K562 (cell line): ENCODE results near the gene KIF7. TPM values are rescaled to one million over a fixed set of nuclear protein-coding genes. Genes with fewer than 3 reads are reported as not detected.

ENCODE experiments used
- ATAC-seq: fragments of 200-7000 bp; cut with Tn5 transposase; 3 replicates; pipeline ENCODE4 v1.9.1; 2020; ENCODE audit warnings: moderate library complexity
- BruUV-seq: library from RNA; stranded (reverse); fragments of 400-500 nt; replicated peaks from 2 replicates; lab custom pipeline; 2021; lab: Mats Ljungman, UMichigan
- CTCF ChIA-PET: fragments of 300-600 bp; formaldehyde crosslinking; extraction: SDS; loops from one replicate; lab custom pipeline; 2021; ENCODE audit warnings: low intra/inter-chr PET ratio; lab: Yijun Ruan, JAX
- POLR2A ChIA-PET: fragments of 300-600, 350-650 bp; sonication (Branson Sonifier 250); formaldehyde crosslinking; extraction: SDS; loops from one replicate; lab custom pipeline; 2021; ENCODE audit warnings: antibody characterized with exemption, inconsistent platforms; lab: Yijun Ruan, JAX
- DNase-seq, 4 experiments: peaks; one replicate each; pipeline versions ENCODE4 v3.0.0 to v3.0.0-alpha.2; 2011 to 2018; ENCODE audit warnings: low spot score in 3 of 4, mixed read lengths in 3 of 4; ENCODE audit errors: extremely low read depth in 1 of 4
- FAIRE-seq: peaks from 2 replicates; lab custom pipeline; 2011; peaks lifted over from hg19 to GRCh38; lab: Jason Lieb, UNC
- H2AFZ ChIP-seq: 2 replicates; pipeline ENCODE4 v1.6.0; 2011; ENCODE audit warnings: low read depth, low read length, control low read depth, inconsistent platforms
- H3K27ac ChIP-seq: fragments of 200-600 bp; 3 replicates; pipeline ENCODE4 v1.8.0; 2011; ENCODE audit warnings: low read depth, mild to moderate bottlenecking, control low read depth, inconsistent platforms, low read length, moderate library complexity, mixed read lengths; ENCODE audit errors: extremely low read depth
- H3K27me3 ChIP-seq, 2 experiments: fragments of 300-600 bp in 1 of 2; 2 replicates in 1 of 2; 3 replicates in 1 of 2; pipeline versions ENCODE4 v1.6.0 to v1.8.0; 2011; ENCODE audit warnings: inconsistent platforms in 2 of 2, low read length in 2 of 2, mild to moderate bottlenecking in 1 of 2, mixed read lengths in 1 of 2, moderate library complexity in 1 of 2; ENCODE audit not compliant: control insufficient read depth in 2 of 2, insufficient read depth in 2 of 2
- H3K36me3 ChIP-seq: fragments of 300-600 bp; 3 replicates; pipeline ENCODE4 v1.8.0; 2011; ENCODE audit warnings: mild to moderate bottlenecking, low read length, inconsistent platforms; ENCODE audit not compliant: control insufficient read depth, insufficient read depth
- H3K4me1 ChIP-seq, 2 experiments: fragments of 200-600 bp in 1 of 2; replicated peaks in 1 of 2; 2 replicates in 1 of 2; 3 replicates in 1 of 2; pipeline versions ENCODE4 v1.5.1 to v1.8.0; 2011; ENCODE audit warnings: inconsistent platforms in 2 of 2, low read length in 2 of 2, mild to moderate bottlenecking in 1 of 2, mixed read lengths in 1 of 2, moderate library complexity in 1 of 2; ENCODE audit not compliant: control insufficient read depth in 2 of 2, insufficient read depth in 2 of 2
- H3K4me2 ChIP-seq: 2 replicates; pipeline ENCODE4 v1.6.1; 2011; ENCODE audit warnings: low read length, control low read depth, inconsistent platforms, mixed read lengths; ENCODE audit not compliant: insufficient read depth
- H3K4me3 ChIP-seq: fragments of 200-600 bp; sonication (generic), shearing (Covaris generic); 2 replicates; pipeline ENCODE4 v1.5.1; 2016; ENCODE audit warnings: control low read depth, inconsistent platforms
- H3K79me2 ChIP-seq: fragments of 200-600 bp; 3 replicates; pipeline ENCODE4 v1.8.0; 2011; ENCODE audit warnings: low read length, inconsistent platforms; ENCODE audit not compliant: control insufficient read depth, insufficient read depth
- H3K9ac ChIP-seq, 2 experiments: 2 replicates each; pipeline versions ENCODE4 v1.6.0 to v1.6.1; 2011; ENCODE audit warnings: low read depth in 2 of 2, low read length in 2 of 2, control low read depth in 1 of 2, inconsistent platforms in 1 of 2, mild to moderate bottlenecking in 1 of 2, mixed read lengths in 1 of 2; ENCODE audit not compliant: insufficient read depth in 1 of 2
- H3K9me1 ChIP-seq: one replicate; pipeline ENCODE4 v1.6.0; 2011; ENCODE audit warnings: inconsistent platforms, mild to moderate bottlenecking, low read length, moderate library complexity; ENCODE audit not compliant: control insufficient read depth, insufficient read depth
- H3K9me3 ChIP-seq: replicated peaks from 2 replicates; pipeline ENCODE4 v1.5.1; 2011; ENCODE audit warnings: low read depth, low read length, inconsistent platforms; ENCODE audit not compliant: control insufficient read depth, insufficient read depth
- H4K20me1 ChIP-seq: replicated peaks from 2 replicates; pipeline ENCODE4 v1.6.1; 2011; ENCODE audit warnings: low read length, inconsistent platforms, mixed read lengths; ENCODE audit not compliant: control insufficient read depth, insufficient read depth
- DACH1 ChIP-seq: fragments of 450-650 bp; IDR thresholded peaks from 2 replicates; pipeline ENCODE4 v1.6.1; 2018; ENCODE audit not compliant: partially characterized antibody
- FOXK1 ChIP-seq: sonication (generic); formaldehyde crosslinking; IDR thresholded peaks from 2 replicates; pipeline ENCODE4 v1.8.0; 2022; ENCODE audit warnings: missing genetic modification reagents, mild to moderate bottlenecking, borderline replicate concordance
- MCM7 ChIP-seq, 2 experiments: fragments of 450-650 bp; IDR thresholded peaks; 2 replicates each; pipeline ENCODE4 v1.6.1; 2016 to 2018
- NR2C1 ChIP-seq, 2 experiments: fragments of 450-650 bp; IDR thresholded peaks; 2 replicates each; pipeline ENCODE4 v1.6.1; 2017; ENCODE audit warnings: mild to moderate bottlenecking in 2 of 2, antibody characterized with exemption in 1 of 2, inconsistent platforms in 1 of 2, missing compliant biosample characterization in 1 of 2, missing genetic modification characterization in 1 of 2
- RNF2 ChIP-seq: sonication (generic); IDR thresholded peaks from 2 replicates; pipeline ENCODE4 v1.6.1; 2016
- WGBS: fragments of 100-300 bp; shearing (Covaris generic); methylation state at CpG from one replicate; pipeline ENCODE4 v1.1.6; 2016; ENCODE audit warnings: low coverage, mixed read lengths; ENCODE audit not compliant: insufficient coverage; ENCODE audit errors: missing lambda C conversion rate; 5-methylcytosine and 5-hydroxymethylcytosine counted together
- in situ Hi-C: fragments of 300-500 bp; cut with MboI; formaldehyde crosslinking; loops from 4 replicates; pipeline ENCODE4 v1.15.0; 2018; ENCODE audit warnings: inconsistent platforms, mixed read lengths
- intact Hi-C: fragments of 100-400 bp; cut with micrococcal nuclease; formaldehyde crosslinking; loops from 2 replicates; pipeline ENCODE4 v1.14.2; 2022
- polyA plus RNA-seq, 8 experiments: library from polyadenylated mRNA; depleted of rRNA in 4 of 8; stranded (reverse) in 5 of 8; unstranded in 3 of 8; fragments of >200 nt; fragmentation: Nextera tagmentation in 2 of 8; fragmentation: Illumina TruSeq in 1 of 8; extraction: Ambion mirVana in 2 of 8; extraction: Trizol in 1 of 8; gene quantifications; 2 replicates each; pipeline versions ENCODE4 v1.2.1 to v1.2.3, GENCODE V29; 2011 to 2014; ENCODE audit warnings: inconsistent platforms in 1 of 8, missing spikeins in 1 of 8
- total RNA-seq, 7 experiments: library from RNA; depleted of rRNA in 6 of 7; stranded (reverse); fragments of >200 nt in 6 of 7; fragmentation: Illumina TruSeq in 2 of 7; extraction: Trizol in 2 of 7; gene quantifications; 2 replicates each; pipeline versions ENCODE4 v1.2.1 to v1.2.3, GENCODE V29; 2011 to 2021; ENCODE audit warnings: low replicate concordance in 1 of 7
- TF ChIP-seq, protein P1 (sequence below): fragments of 450-650 bp; IDR thresholded peaks from 2 replicates; pipeline ENCODE4 v1.6.1; 2016; ENCODE audit warnings: missing biosample characterization, missing genetic modification characterization

KIF7 gene
- total and polyA plus RNA-seq, 9 of the 15 experiments (the other 6 are each of a cell fraction or from before 2014, with no cell fraction given), result 0.04 to 2.0 (median 0.58) TPM

- H3K27me3 ChIP-seq, result peaks cover 7 to 35% of the 10 kb centered on the region in 2 experiments; a peak in 3 of 5 replicates
- 65% methylated on average over 2 of the region's 2 CpGs for whole genome bisulfite sequencing
- ChIA-PET CTCF (no interaction called here), POLR2A (no interaction called here)
- no peak overlapping the region for H2AFZ ChIP-seq
- no peaks in the 10 kb centered on the region for H3K36me3 ChIP-seq
- H4K20me1 ChIP-seq, result no peaks in the 10 kb centered on the region
- H3K4me3 ChIP-seq, result no peak overlapping the region
- ATAC-seq (no peak), DNase-seq (no peak), FAIRE-seq (no peak)
- peaks cover 0 to 22% of the 10 kb centered on the region in 2 experiments; a peak in 4 of 5 replicates for H3K4me1 ChIP-seq
- H3K9ac ChIP-seq, result no peak overlapping the region
- peak in 1 of 2 experiments; percentile 91; a peak in 1 of 4 replicates for TF ChIP-seq MCM7 (IDR thresholded peaks at IDR 0.05)
- TF ChIP-seq RNF2, result no peak
- no peak for TF ChIP-seq NR2C1 (IDR thresholded peaks at IDR 0.05)
- TF ChIP-seq NR2C1 (tag; IDR thresholded peaks at IDR 0.05), result no peak
- 0 out of 2 replicates have a peak, but pooled peaks have one; percentile 64 for TF ChIP-seq FOXK1 (CRISPR knock-in tag)
- TF ChIP-seq, protein P1, sequence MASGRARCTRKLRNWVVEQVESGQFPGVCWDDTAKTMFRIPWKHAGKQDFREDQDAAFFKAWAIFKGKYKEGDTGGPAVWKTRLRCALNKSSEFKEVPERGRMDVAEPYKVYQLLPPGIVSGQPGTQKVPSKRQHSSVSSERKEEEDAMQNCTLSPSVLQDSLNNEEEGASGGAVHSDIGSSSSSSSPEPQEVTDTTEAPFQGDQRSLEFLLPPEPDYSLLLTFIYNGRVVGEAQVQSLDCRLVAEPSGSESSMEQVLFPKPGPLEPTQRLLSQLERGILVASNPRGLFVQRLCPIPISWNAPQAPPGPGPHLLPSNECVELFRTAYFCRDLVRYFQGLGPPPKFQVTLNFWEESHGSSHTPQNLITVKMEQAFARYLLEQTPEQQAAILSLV (tag), result no peak
- peak; percentile 98 for TF ChIP-seq DACH1
- intact Hi-C loops (no loop called here), in situ Hi-C loops (no loop called here)
- H3K4me2 ChIP-seq, result no peak overlapping the region
- BruUV-seq, result no TSS peak
- no peaks in the 10 kb centered on the region for H3K79me2 ChIP-seq
- H3K9me1 ChIP-seq, result no peaks in the 10 kb centered on the region
- H3K9me3 ChIP-seq, result no peaks in the 10 kb centered on the region
- H3K27ac ChIP-seq, result no peak overlapping the region
These were observed 1.7 kb downstream of the KIF7 start for GRCh38 chr15:89653578-89653977.
